NB4 (cell line): ENCODE data around the gene LRRC4C.

Experiments used
- CTCF ChIP-seq: IDR thresholded peaks from one replicate; pipeline ENCODE4 v1.5.1; 2012; ENCODE audit warnings: low read depth, low read length
- MAX ChIP-seq: IDR thresholded peaks from 2 replicates; pipeline ENCODE4 v1.6.1; 2011; ENCODE audit warnings: low read depth, low read length
- POLR2A ChIP-seq: IDR thresholded peaks from 2 replicates; pipeline ENCODE4 v1.6.1; 2011; ENCODE audit warnings: mild to moderate bottlenecking; ENCODE audit not compliant: insufficient read length; ENCODE audit errors: extremely low read depth

GRCh38 chr11:41189701-41190436, 269.6 kb downstream of the LRRC4C start:
- no peak for TF ChIP-seq MAX
- TF ChIP-seq CTCF, result no peak
- no peak for TF ChIP-seq POLR2A
